HG03469 (cell line): ENCODE results near the gene DOCK2.

Source experiments
- ATAC-seq: cut with Tn5 transposase; IDR thresholded peaks from one replicate; pipeline ENCODE4 v1.9.1; 2021; ENCODE audit warnings: mild to moderate bottlenecking, moderate library complexity, moderate number of reproducible peaks; ENCODE audit not compliant: unreplicated experiment

The DOCK2 gene

DNA sequence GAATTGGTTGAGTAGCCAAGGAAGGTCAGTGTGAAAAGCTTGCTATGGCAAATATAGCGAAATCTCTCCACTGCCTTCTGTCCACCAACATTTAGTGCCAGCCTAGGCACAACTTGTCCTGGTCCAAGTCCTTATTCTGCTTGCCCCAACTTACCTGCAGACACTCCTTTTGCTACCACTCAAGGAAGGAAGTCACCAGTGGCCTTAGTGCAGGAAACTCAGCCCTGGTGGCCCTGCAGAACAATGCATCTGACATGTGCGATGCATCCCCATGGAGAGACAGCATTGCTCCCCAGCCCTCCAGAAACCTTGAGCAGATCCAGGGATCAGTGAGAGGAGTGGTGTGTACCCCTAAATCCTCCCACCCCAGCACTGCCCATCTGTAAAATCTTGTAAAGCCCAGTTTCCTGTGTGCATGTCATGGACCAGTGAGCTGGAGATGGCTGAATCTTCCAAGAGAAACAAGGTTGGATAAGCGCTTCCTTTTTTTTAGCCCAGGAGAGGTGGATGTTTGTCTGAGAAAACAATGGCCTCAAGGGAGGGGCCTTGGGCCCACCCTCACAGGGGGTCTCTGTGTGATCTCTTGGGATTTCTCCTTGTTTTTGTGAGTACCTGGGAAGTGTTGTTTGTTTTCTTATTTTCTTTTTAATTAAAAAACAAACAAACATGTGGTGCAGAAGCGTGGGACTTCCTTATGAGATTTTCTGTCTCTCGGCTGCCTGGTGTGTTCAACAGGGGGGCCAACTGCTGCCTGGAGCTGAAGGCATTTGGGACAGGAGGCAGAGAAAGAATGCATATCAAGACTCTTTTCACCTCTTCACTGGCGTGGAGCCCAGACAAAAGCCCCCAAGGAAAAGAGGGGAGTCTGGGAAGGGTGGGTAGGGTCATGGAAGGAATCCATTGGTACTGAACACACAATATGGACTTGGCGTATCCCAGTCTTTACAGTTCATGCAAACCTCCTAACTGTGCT is 472.3 kb downstream of the DOCK2 start:
- ATAC-seq = no peak

DNA sequence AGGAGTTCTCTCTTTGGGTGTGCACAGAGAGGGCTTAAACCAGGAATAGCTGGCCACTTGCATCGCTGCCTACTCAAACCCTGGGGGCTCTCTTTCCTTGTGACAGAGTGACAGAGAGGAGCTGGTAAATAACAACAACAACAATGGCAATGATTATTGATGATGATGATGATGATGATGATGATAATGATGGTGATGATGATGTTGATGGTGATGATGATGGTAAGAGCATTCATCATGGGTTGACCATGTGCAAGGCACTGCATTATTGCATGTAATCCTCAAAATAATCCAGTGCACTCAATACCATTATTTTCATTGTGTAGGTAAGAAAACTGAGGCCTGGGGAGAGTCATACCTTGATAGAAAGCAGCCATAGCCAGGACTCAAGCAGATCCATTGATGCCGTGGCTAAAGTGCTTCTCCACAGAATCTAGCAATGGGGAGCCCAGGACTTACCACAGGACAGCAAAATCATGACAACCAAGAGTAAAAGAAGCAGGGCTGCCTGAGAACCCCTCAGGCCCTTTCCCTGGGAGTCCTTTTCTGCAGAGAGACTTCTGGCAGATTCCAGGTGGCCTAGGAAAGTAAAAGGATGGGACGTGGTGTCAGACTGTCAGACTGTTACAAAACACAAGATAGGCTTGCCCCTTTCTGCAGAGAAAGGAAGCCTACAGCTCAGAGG is 473.5 kb downstream of the DOCK2 start:
- no peak for ATAC-seq

DNA sequence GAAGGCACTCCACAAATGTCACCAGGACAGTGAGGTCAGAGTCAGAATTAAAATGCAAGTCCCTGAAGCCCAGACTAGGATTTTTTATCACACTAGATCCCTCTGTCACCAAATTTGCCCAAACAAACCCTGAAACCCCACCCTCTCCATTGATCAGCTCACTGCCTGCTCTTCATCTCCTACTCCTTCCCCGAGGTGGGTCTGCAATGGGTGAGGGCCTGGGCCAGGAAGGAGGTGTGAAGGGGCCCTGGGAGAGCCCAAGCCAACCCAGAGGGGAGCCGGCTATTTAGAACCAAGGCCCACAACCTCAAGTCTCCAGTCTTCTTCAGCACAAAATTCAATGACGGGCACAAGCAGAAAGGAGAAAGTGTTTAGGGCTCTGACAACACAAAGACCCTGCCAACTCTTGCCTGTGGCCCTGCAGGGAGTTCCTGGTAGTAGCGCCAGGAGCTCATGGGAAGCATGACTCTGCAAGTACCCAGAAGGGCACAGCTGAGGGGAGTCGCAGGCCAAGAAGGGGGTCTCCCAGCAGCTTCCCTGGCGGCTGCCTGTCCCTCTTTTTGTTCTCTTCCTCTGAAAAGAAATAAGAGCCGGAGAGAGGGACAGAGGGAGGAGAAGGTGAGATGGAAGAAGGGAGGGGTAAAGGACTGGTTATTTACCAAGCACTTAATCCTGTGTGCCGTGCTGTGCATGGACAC is 474.2 kb downstream of the DOCK2 start:
- no peak for ATAC-seq

DNA sequence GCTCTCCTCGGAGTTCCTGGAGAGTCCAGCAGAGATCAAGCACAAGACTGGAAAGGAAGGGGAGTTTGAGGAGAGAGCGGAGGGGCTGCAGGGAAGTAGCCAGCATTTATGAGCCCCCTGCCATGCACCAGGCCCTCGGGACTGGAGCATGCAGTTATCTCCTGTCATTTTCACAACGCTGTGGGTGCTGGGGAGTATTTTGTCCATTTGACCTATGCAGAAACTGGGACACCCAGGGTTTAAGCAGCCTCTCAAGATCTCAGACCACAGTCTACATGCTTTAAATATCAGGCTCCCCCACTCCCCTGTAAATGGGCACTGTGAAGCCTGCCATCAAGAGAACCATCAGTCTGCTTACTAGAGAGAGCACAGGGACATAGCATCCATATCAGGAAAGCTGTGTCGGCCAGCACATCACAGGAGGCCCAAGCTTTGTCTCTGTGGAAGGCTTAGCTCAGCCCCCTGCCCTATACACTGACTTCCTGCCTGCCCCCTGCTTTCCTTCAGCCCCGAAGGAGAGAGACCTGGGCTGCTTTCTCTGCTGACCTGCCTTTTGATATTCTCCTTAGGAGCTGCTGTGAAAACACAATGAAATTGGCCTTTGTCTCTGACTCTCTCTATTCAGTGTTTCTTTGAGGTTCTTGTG is 475.9 kb downstream of the DOCK2 start:
- ATAC-seq = no peak

GRCh38 chr5:170113522-170113900 is 476.4 kb downstream of the DOCK2 start:
- ATAC-seq = no peak

GRCh38 chr5:170114271-170114670 is 477.2 kb downstream of the DOCK2 start:
- no peak for ATAC-seq

DNA sequence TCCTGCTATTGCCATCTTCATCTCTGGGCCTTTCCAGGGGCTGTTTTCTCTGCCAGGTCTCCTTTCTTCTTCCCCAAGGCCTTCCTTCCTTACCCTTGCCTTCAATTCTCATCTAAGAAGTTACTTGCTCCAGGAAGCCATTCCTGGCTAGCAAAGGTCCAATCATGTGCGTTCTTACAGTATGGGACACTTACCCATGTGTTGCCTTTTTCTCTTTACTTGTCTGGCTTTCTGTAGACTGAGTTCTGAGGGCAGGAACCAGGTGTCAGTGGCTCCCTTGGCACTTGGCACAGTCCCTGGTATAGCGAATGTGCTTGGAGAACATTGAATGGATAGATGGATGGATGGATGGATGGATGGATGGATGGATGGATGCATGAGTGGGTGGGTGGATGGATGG is 478.9 kb downstream of the DOCK2 start:
- ATAC-seq = no peak

- ATAC-seq = no peak
These were observed 480.7 kb downstream of the DOCK2 start for GRCh38 chr5:170117736-170118135.

- no peak for ATAC-seq
These were observed 483.5 kb downstream of the DOCK2 start for GRCh38 chr5:170120576-170120975.

DNA sequence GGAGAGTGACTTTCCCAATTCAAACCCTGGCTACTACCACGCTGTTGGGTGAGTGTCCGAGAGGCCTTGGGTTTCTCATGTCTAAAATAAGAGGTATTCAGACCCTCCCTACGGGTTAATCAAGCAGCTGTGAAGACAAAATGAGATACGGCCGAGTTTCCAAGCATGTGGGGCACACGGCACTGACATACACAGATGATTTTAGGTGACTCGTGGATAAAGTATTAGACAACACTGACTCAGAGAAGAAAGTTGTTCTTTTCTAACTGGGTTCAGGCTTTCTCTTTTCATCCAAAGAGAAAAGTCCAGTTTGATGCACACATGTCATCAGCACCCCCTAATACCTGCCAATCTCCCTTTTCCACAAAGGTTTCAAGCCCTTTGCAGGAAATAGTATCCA is 484.2 kb downstream of the DOCK2 start:
- no peak for ATAC-seq

DNA sequence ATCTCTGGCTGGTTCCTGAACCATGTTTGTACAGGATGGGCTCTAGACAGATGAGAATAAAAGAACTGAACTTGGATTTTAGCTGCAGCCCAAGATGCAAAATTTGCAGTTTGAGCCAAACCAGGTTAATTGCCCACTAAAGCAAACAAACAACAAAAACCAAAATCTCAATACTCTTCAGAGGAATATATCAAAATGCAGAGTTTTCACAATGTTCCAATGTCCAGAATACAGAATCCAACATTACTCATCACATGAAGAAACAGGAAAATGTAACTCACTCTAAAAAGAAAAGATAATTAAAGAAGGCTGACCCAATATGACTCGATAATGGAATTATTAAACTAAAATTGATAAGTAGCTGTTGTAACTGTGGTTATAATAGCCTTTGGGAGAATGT is 489.0 kb downstream of the DOCK2 start:
- no peak for ATAC-seq

GRCh38 chr5:170126626-170127025 is 489.6 kb downstream of the DOCK2 start:
- no peak for ATAC-seq

- ATAC-seq = no peak
These were observed 494.2 kb downstream of the DOCK2 start for GRCh38 chr5:170131235-170131634.

DNA sequence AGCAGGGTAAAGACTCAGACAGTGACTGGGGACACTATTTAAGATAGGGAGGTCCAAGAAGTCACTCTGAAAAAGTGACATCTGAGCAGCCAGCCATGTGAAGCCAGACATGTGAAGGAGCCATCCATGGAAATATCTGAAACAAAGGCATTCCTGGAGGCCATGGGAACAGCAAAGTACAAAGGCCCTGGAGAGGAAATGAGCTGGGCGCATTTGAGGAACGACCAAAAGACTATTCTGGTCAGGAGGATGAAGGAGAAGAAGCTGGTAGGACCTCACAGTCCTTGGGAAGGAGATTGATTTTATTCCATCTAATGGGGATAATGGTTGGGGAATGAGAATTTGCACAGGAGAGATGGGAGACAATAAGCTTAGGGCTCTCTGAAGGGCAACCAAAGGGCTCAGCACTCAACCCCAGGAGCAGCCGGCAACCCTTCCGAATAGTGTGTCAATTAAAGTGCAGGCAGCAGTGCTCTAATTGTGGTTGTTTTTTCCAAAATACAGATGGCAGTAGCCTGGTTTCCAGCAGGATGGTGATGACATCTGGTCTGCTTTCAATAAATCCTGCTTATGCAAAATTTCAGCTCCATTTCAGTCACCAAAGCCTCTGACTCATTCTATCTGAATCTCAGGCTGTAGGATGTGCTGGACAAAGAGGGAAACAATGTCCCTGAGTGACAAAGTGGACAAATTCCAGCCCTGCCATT is 495.3 kb downstream of the DOCK2 start:
- ATAC-seq = no peak
